Neural crest cell (in vitro differentiated cells): Measurements from ENCODE around the gene CLDN2. TPM values are rescaled to one million over a fixed set of nuclear protein-coding genes. Genes with fewer than 3 reads are reported as not detected.

Experiments used
- DNase-seq: peaks from one replicate; pipeline ENCODE4 v3.0.0; 2021; ENCODE audit warnings: low read depth, mixed read lengths, low spot score
- H3K27ac Mint-ChIP-seq: one replicate; pipeline ENCODE4 v1.8.0; 2021; ENCODE audit warnings: mild to moderate bottlenecking, mixed read lengths; ENCODE audit not compliant: unreplicated experiment
- H3K27me3 Mint-ChIP-seq: 2 replicates; pipeline ENCODE4 v1.8.0; 2021; ENCODE audit warnings: low read depth, mild to moderate bottlenecking, mixed read lengths
- H3K36me3 Mint-ChIP-seq: 2 replicates; pipeline ENCODE4 v1.8.0; 2021; ENCODE audit warnings: low read depth, mild to moderate bottlenecking, mixed read lengths
- H3K4me1 Mint-ChIP-seq: 2 replicates; pipeline ENCODE4 v1.8.0; 2021; ENCODE audit warnings: mixed read lengths
- H3K4me3 Mint-ChIP-seq: one replicate; pipeline ENCODE4 v1.8.0; 2021; ENCODE audit warnings: mild to moderate bottlenecking, mixed read lengths
- H3K9me3 Mint-ChIP-seq: 2 replicates; pipeline ENCODE4 v1.8.0; 2021; ENCODE audit warnings: mixed read lengths
- CTCF ChIP-seq: fragments of 200-600 bp; sonication (generic); conservative IDR thresholded peaks from 2 replicates; pipeline ENCODE4 v1.5.0; 2021; ENCODE audit warnings: antibody characterized with exemption, mild to moderate bottlenecking
- total RNA-seq: library from RNA; stranded (reverse); gene quantifications from 2 replicates; pipeline ENCODE4 v1.2.1, GENCODE V29; 2021

CLDN2 gene
- total RNA-seq, 1 donor from 2014 or later: not detected

GRCh38 chrX:106951230-106951629 lies 31.0 kb downstream of the CLDN2 start:
- no peak for TF ChIP-seq CTCF
- peaks cover 4% of the 10 kb centered on the region for H3K4me1 Mint-ChIP-seq
- no peaks in the 10 kb centered on the region for H3K27me3 Mint-ChIP-seq
- no peak for DNase-seq
- H3K4me3 Mint-ChIP-seq: no peak overlapping the region
- no peaks in the 10 kb centered on the region for H3K9me3 Mint-ChIP-seq
- peaks cover 5% of the 10 kb centered on the region for H3K36me3 Mint-ChIP-seq
- H3K27ac Mint-ChIP-seq: no peak overlapping the region

GRCh38 chrX:106952089-106952488 lies 31.9 kb downstream of the CLDN2 start:
- peaks cover 4% of the 10 kb centered on the region for H3K4me1 Mint-ChIP-seq

GRCh38 chrX:106952538-106952937 lies 32.3 kb downstream of the CLDN2 start:
- no peak overlapping the region for H3K4me3 Mint-ChIP-seq
- TF ChIP-seq CTCF: no peak
- DNase-seq: no peak
- H3K36me3 Mint-ChIP-seq: peaks cover 5% of the 10 kb centered on the region
- no peaks in the 10 kb centered on the region for H3K9me3 Mint-ChIP-seq
- no peaks in the 10 kb centered on the region for H3K27me3 Mint-ChIP-seq
- H3K27ac Mint-ChIP-seq: no peak overlapping the region
- H3K4me1 Mint-ChIP-seq: peaks cover 4% of the 10 kb centered on the region

More at GRCh38 chrX:106952089-106952488, 31.9 kb downstream of the CLDN2 start:
- DNase-seq: no peak
- Mint-ChIP-seq H3K9me3 (no peaks in the 10 kb centered on the region), H3K4me3 (no peak overlapping the region), H3K27ac (no peak overlapping the region), H3K36me3 (peaks cover 5% of the 10 kb centered on the region), H3K27me3 (no peaks in the 10 kb centered on the region)
- TF ChIP-seq CTCF: no peak

GRCh38 chrX:106952988-106953387 lies 32.8 kb downstream of the CLDN2 start:
- no peak for DNase-seq
- H3K9me3 Mint-ChIP-seq: no peaks in the 10 kb centered on the region
- H3K36me3 Mint-ChIP-seq: peaks cover 9% of the 10 kb centered on the region
- H3K4me1 Mint-ChIP-seq: peaks cover 4% of the 10 kb centered on the region
- peak; percentile 61 for TF ChIP-seq CTCF
- no peaks in the 10 kb centered on the region for H3K27me3 Mint-ChIP-seq
- no peak overlapping the region for H3K4me3 Mint-ChIP-seq
- no peak overlapping the region for H3K27ac Mint-ChIP-seq

- no peak for TF ChIP-seq CTCF
- no peak overlapping the region for H3K27ac Mint-ChIP-seq
- no peak for DNase-seq
- peaks cover 9% of the 10 kb centered on the region for H3K36me3 Mint-ChIP-seq
- H3K27me3 Mint-ChIP-seq: no peaks in the 10 kb centered on the region
- H3K4me1 Mint-ChIP-seq: peaks cover 4% of the 10 kb centered on the region
- no peaks in the 10 kb centered on the region for H3K9me3 Mint-ChIP-seq
- H3K4me3 Mint-ChIP-seq: no peak overlapping the region
These were observed 33.8 kb downstream of the CLDN2 start for GRCh38 chrX:106954041-106954440.
